OCI-LY7 (cell line): ENCODE measurements around the gene PKM. TPM values are rescaled to one million over a fixed set of nuclear protein-coding genes. Genes with fewer than 3 reads are reported as not detected.
A peak's percentile ranks its signal among the peaks of the same experiment; 100 is the strongest.

Source experiments
- BruUV-seq: library from RNA; stranded (reverse); fragments of 400-500 nt; replicated peaks from 2 replicates; lab custom pipeline; 2021; lab: Mats Ljungman, UMichigan
- CTCF ChIA-PET: fragments of 300-600 bp; sonication (Branson Sonifier 250); formaldehyde crosslinking; loops from one replicate; lab custom pipeline; 2022; ENCODE audit warnings: antibody characterized with exemption; ENCODE audit not compliant: unreplicated experiment; lab: Charles Lee
- POLR2A ChIA-PET: fragments of 300-600 bp; sonication (Branson Sonifier 250); formaldehyde crosslinking; loops from one replicate; lab custom pipeline; 2022; ENCODE audit warnings: antibody characterized with exemption; lab: Charles Lee
- DNase-seq: peaks from one replicate; pipeline ENCODE4 v3.0.0-alpha.2; 2015; ENCODE audit warnings: low spot score
- H2AFZ ChIP-seq: fragments of 200-600 bp; sonication (generic), shearing (Covaris generic); 2 replicates; pipeline ENCODE4 v1.6.1; 2014; ENCODE audit warnings: mild to moderate bottlenecking, antibody characterized with exemption, low read length, moderate library complexity
- H3K27ac ChIP-seq: fragments of 200-600 bp; sonication (generic); 2 replicates; pipeline ENCODE4 v1.5.1; 2014; ENCODE audit warnings: mixed run types, low read depth, mild to moderate bottlenecking, moderate library complexity, low read length, inconsistent platforms; ENCODE audit not compliant: poor library complexity, severe bottlenecking
- H3K36me3 ChIP-seq: fragments of 200-600 bp; sonication (generic); 2 replicates; pipeline ENCODE4 v1.6.1; 2014; ENCODE audit warnings: mild to moderate bottlenecking, antibody characterized with exemption, low read length, moderate library complexity, mixed read lengths; ENCODE audit not compliant: insufficient read depth
- H3K4me1 ChIP-seq: fragments of 200-600 bp; sonication (generic); 2 replicates; pipeline ENCODE4 v1.5.1; 2014; ENCODE audit warnings: mild to moderate bottlenecking, low read length; ENCODE audit not compliant: insufficient read depth, poor library complexity, severe bottlenecking
- H3K4me2 ChIP-seq: fragments of 200-600 bp; sonication (generic); 2 replicates; pipeline ENCODE4 v1.6.1; 2014; ENCODE audit warnings: mild to moderate bottlenecking, low read length
- H3K4me3 ChIP-seq: fragments of 200-600 bp; sonication (generic); 2 replicates; pipeline ENCODE4 v1.5.1; 2014; ENCODE audit warnings: mild to moderate bottlenecking, low read depth, low read length; ENCODE audit not compliant: poor library complexity, severe bottlenecking
- H3K79me2 ChIP-seq: fragments of 200-600 bp; sonication (generic); 2 replicates; pipeline ENCODE4 v1.6.1; 2016; ENCODE audit warnings: low read depth, mild to moderate bottlenecking, low read length, moderate library complexity, mixed read lengths; ENCODE audit not compliant: insufficient read depth
- H3K9me2 ChIP-seq: fragments of 200-600 bp; sonication (generic); 2 replicates; pipeline ENCODE4 v1.6.1; 2016; ENCODE audit warnings: mild to moderate bottlenecking, low read length, mixed read lengths; ENCODE audit not compliant: insufficient read depth
- H3K9me3 ChIP-seq: fragments of 200-600 bp; sonication (generic); 2 replicates; pipeline ENCODE4 v1.6.1; 2014; ENCODE audit warnings: mild to moderate bottlenecking, mixed run types, low read length, mixed read lengths
- H4K20me1 ChIP-seq: fragments of 200-600 bp; sonication (generic); 2 replicates; pipeline ENCODE4 v1.6.1; 2014; ENCODE audit warnings: mild to moderate bottlenecking, antibody characterized with exemption, low read length, moderate library complexity, mixed read lengths; ENCODE audit not compliant: insufficient read depth
- EZH2phosphoT487 ChIP-seq: fragments of 200-600 bp; sonication (generic); IDR thresholded peaks from 2 replicates; pipeline ENCODE4 v1.6.1; 2018; ENCODE audit warnings: low read depth, borderline replicate concordance, mild to moderate bottlenecking, mixed run types, antibody characterized with exemption, low read length, moderate library complexity, mixed read lengths
- intact Hi-C: fragments of 100-400 bp; cut with micrococcal nuclease; formaldehyde crosslinking; loops from one replicate; pipeline ENCODE4 v1.10.0; 2022; ENCODE audit not compliant: unreplicated experiment
- total RNA-seq, 2 experiments: library from RNA; depleted of rRNA in 1 of 2; stranded (reverse); fragments of >200 nt in 1 of 2; shearing (Covaris generic) in 1 of 2; gene quantifications; 2 replicates each; pipeline ENCODE4 v1.2.3, GENCODE V29; 2014 to 2022
- TF ChIP-seq, protein P1 (sequence below): fragments of 200-600 bp; sonication (generic); conservative IDR thresholded peaks from 2 replicates; pipeline ENCODE4 v1.5.1; 2014; ENCODE audit warnings: mild to moderate bottlenecking, antibody characterized with exemption, low read length, moderate library complexity, mixed read lengths

PKM gene
- total RNA-seq, 2 experiments from 2014 or later = 917 to 1,131 TPM

DNA sequence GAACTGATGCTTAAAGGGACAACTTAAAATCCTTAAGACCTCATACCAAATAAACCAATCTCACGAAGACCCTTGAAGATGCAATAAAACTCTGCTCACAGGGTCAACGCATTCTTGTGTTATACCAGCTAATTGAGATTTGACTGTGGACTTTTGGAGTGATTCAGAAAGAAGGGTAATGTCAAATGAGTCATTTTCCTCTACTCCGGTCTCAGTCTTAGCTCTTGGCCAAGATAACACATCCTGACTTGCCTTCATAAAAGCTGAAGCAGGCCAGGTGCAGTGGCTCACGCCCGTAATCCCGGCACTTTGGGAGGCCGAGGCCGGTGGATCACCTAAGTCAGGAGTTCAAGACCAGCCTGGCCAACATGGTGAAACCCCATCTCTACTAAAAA is 3.8 kb downstream of the PKM start:
- BruUV-seq = no TSS peak
- ChIA-PET CTCF (interaction anchor here (1.7 kb wide), 1 partner anchor 24 kb away, joined by 4 read pairs; no protein-coding TSS in a partner anchor), POLR2A (interaction anchor here (0.6 to 2.3 kb wide), 8 partner anchors 10 to 100 kb away, joined by 3 to 11 read pairs (median 3); no protein-coding TSS in a partner anchor)
- Histone ChIP-seq H2AFZ (no peak overlapping the region), H3K9me2 (no peaks in the 10 kb centered on the region), H3K4me2 (peak overlapping the region; percentile 82), H3K4me3 (peak overlapping the region; percentile 89), H3K9me3 (no peaks in the 10 kb centered on the region), H3K79me2 (peaks cover 94% of the 10 kb centered on the region), H4K20me1 (peaks cover 48% of the 10 kb centered on the region), H3K36me3 (peaks cover 77% of the 10 kb centered on the region), H3K27ac (peak overlapping the region; percentile 86), H3K4me1 (peaks cover 55% of the 10 kb centered on the region)
- DNase-seq = peak; percentile 24
- TF ChIP-seq, protein P1, sequence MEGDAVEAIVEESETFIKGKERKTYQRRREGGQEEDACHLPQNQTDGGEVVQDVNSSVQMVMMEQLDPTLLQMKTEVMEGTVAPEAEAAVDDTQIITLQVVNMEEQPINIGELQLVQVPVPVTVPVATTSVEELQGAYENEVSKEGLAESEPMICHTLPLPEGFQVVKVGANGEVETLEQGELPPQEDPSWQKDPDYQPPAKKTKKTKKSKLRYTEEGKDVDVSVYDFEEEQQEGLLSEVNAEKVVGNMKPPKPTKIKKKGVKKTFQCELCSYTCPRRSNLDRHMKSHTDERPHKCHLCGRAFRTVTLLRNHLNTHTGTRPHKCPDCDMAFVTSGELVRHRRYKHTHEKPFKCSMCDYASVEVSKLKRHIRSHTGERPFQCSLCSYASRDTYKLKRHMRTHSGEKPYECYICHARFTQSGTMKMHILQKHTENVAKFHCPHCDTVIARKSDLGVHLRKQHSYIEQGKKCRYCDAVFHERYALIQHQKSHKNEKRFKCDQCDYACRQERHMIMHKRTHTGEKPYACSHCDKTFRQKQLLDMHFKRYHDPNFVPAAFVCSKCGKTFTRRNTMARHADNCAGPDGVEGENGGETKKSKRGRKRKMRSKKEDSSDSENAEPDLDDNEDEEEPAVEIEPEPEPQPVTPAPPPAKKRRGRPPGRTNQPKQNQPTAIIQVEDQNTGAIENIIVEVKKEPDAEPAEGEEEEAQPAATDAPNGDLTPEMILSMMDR = no peak
- no peak for TF ChIP-seq EZH2phosphoT487
- intact Hi-C loops = loop anchor here (2.0 to 5.0 kb wide), 2 partner anchors 110 to 152 kb away; partner anchors contain the start of genes MYO9A and SENP8

DNA sequence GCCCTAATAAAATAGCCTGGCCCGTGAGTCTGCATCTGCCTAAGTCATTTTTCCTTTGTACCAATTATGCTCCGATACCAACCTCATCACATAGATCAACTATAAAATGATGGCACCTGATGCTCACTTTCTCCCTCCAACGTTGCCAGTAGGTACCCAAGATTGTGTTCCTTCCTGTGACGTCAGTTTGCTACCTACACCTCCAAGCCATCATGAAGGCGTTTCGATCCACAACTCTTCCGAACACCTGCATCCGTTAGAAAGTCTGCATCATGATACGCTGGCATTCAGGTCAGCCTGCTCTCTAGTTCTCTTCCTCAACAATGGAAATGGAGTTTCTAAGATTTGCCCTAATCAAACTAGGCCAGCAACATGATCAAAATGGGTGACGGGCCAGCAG is 7.7 kb downstream of the PKM start:
- Histone ChIP-seq H3K9me2 (no peaks in the 10 kb centered on the region), H3K4me1 (peaks cover 46% of the 10 kb centered on the region), H3K4me3 (no peak overlapping the region), H3K27ac (no peak overlapping the region), H3K9me3 (no peaks in the 10 kb centered on the region), H3K36me3 (peaks cover 92% of the 10 kb centered on the region), H4K20me1 (peaks cover 70% of the 10 kb centered on the region), H3K79me2 (peaks cover 100% of the 10 kb centered on the region), H2AFZ (no peak overlapping the region), H3K4me2 (no peak overlapping the region)
- BruUV-seq = no TSS peak
- TF ChIP-seq, protein P1 = no peak
- TF ChIP-seq EZH2phosphoT487 = no peak
- intact Hi-C loops = no loop called here
- ChIA-PET CTCF (no interaction called here), POLR2A (interaction anchor here (0.7 kb wide), 1 partner anchor 199 kb away, joined by 3 read pairs; no protein-coding TSS in a partner anchor)
- no peak for DNase-seq

- CTCF ChIA-PET = no interaction called here
- Histone ChIP-seq H3K4me2 (no peak overlapping the region), H3K4me3 (no peak overlapping the region), H2AFZ (no peak overlapping the region), H4K20me1 (peaks cover 65% of the 10 kb centered on the region), H3K79me2 (peaks cover 98% of the 10 kb centered on the region), H3K27ac (no peak overlapping the region), H3K36me3 (peaks cover 94% of the 10 kb centered on the region), H3K9me2 (no peaks in the 10 kb centered on the region), H3K9me3 (no peaks in the 10 kb centered on the region), H3K4me1 (peaks cover 46% of the 10 kb centered on the region)
- intact Hi-C loops = no loop called here
- TF ChIP-seq, protein P1 = no peak
- no peak for TF ChIP-seq EZH2phosphoT487
- no TSS peak for BruUV-seq
- no peak for DNase-seq
- POLR2A ChIA-PET = interaction anchor here (0.6 to 0.7 kb wide), 3 partner anchors 79 to 518 kb away, joined by 3 to 5 read pairs (median 4); no protein-coding TSS in a partner anchor
These were observed 8.6 kb downstream of the PKM start for GRCh38 chr15:72222393-72222792.
